ENCODE measurements around the gene LACTBL1. TPM values are rescaled to one million over a fixed set of nuclear protein-coding genes. Genes with fewer than 3 reads are reported as not detected.

Gene LACTBL1
- total RNA-seq, 1 donor from 2014 or later = not detected

GRCh38 chr1:22958556-22958955, 14.1 kb downstream of the LACTBL1 start:
- peaks cover 1% of the 10 kb centered on the region for H3K27me3 Mint-ChIP-seq (ENCODE audit: unreplicated experiment)
- H3K36me3 Mint-ChIP-seq (ENCODE audit: low read depth, unreplicated experiment) = no peaks in the 10 kb centered on the region
- H3K9me3 Mint-ChIP-seq (ENCODE audit: unreplicated experiment) = no peaks in the 10 kb centered on the region
- no peak for TF ChIP-seq CTCF (IDR thresholded peaks at IDR 0.05; ENCODE audit: unreplicated experiment)
- no peaks in the 10 kb centered on the region for H3K4me1 Mint-ChIP-seq (ENCODE audit: unreplicated experiment)
- H3K27ac Mint-ChIP-seq (ENCODE audit: unreplicated experiment) = no peak overlapping the region
- no peak overlapping the region for H3K4me3 Mint-ChIP-seq (ENCODE audit: unreplicated experiment)
- no peak for DNase-seq (ENCODE audit: low spot score)

- Mint-ChIP-seq H3K9me3 (ENCODE audit: unreplicated experiment) (no peaks in the 10 kb centered on the region), H3K4me3 (ENCODE audit: unreplicated experiment) (no peak overlapping the region), H3K27me3 (ENCODE audit: unreplicated experiment) (no peaks in the 10 kb centered on the region), H3K4me1 (ENCODE audit: unreplicated experiment) (no peaks in the 10 kb centered on the region), H3K36me3 (ENCODE audit: low read depth, unreplicated experiment) (no peaks in the 10 kb centered on the region), H3K27ac (ENCODE audit: unreplicated experiment) (no peak overlapping the region)
- no peak for TF ChIP-seq CTCF (IDR thresholded peaks at IDR 0.05; ENCODE audit: unreplicated experiment)
- no peak for DNase-seq (ENCODE audit: low spot score)
These were observed 15.6 kb downstream of the LACTBL1 start for GRCh38 chr1:22957066-22957465.

GRCh38 chr1:22955146-22955545, 17.5 kb downstream of the LACTBL1 start:
- no peak overlapping the region for H3K4me3 Mint-ChIP-seq (ENCODE audit: unreplicated experiment)
- H3K27me3 Mint-ChIP-seq (ENCODE audit: unreplicated experiment) = no peaks in the 10 kb centered on the region
- no peak for DNase-seq (ENCODE audit: low spot score)
- no peak for TF ChIP-seq CTCF (IDR thresholded peaks at IDR 0.05; ENCODE audit: unreplicated experiment)
- H3K27ac Mint-ChIP-seq (ENCODE audit: unreplicated experiment) = no peak overlapping the region
- no peaks in the 10 kb centered on the region for H3K9me3 Mint-ChIP-seq (ENCODE audit: unreplicated experiment)
- no peaks in the 10 kb centered on the region for H3K36me3 Mint-ChIP-seq (ENCODE audit: low read depth, unreplicated experiment)
- H3K4me1 Mint-ChIP-seq (ENCODE audit: unreplicated experiment) = no peaks in the 10 kb centered on the region

GRCh38 chr1:22953740-22954141, 18.9 kb downstream of the LACTBL1 start:
- no peak for TF ChIP-seq CTCF (IDR thresholded peaks at IDR 0.05; ENCODE audit: unreplicated experiment)
- H3K4me3 Mint-ChIP-seq (ENCODE audit: unreplicated experiment) = no peak overlapping the region
- H3K9me3 Mint-ChIP-seq (ENCODE audit: unreplicated experiment) = no peaks in the 10 kb centered on the region
- H3K36me3 Mint-ChIP-seq (ENCODE audit: low read depth, unreplicated experiment) = no peaks in the 10 kb centered on the region
- H3K4me1 Mint-ChIP-seq (ENCODE audit: unreplicated experiment) = no peaks in the 10 kb centered on the region
- no peak overlapping the region for H3K27ac Mint-ChIP-seq (ENCODE audit: unreplicated experiment)
- DNase-seq (ENCODE audit: low spot score) = no peak
- peaks cover 2% of the 10 kb centered on the region for H3K27me3 Mint-ChIP-seq (ENCODE audit: unreplicated experiment)

GRCh38 chr1:22953057-22953739, 19.5 kb downstream of the LACTBL1 start:
- Mint-ChIP-seq H3K4me3 (ENCODE audit: unreplicated experiment) (no peak overlapping the region), H3K4me1 (ENCODE audit: unreplicated experiment) (no peaks in the 10 kb centered on the region), H3K27me3 (ENCODE audit: unreplicated experiment) (peaks cover 2% of the 10 kb centered on the region), H3K27ac (ENCODE audit: unreplicated experiment) (no peak overlapping the region), H3K9me3 (ENCODE audit: unreplicated experiment) (no peaks in the 10 kb centered on the region), H3K36me3 (ENCODE audit: low read depth, unreplicated experiment) (no peaks in the 10 kb centered on the region)
- TF ChIP-seq CTCF (IDR thresholded peaks at IDR 0.05; ENCODE audit: unreplicated experiment) = no peak
- DNase-seq (ENCODE audit: low spot score) = no peak
